Peyer's patch (tissue), 4 donors: ENCODE data around the gene MET.

Experiments
- CTCF ChIP-seq, 6 experiments: fragments of 450-650 bp in 4 of 6; fragments of 200-600 bp in 2 of 6; sonication (generic) in 1 of 6; IDR thresholded peaks; one replicate each; pipeline ENCODE4 v1.5.1; 2017 to 2019; ENCODE audit warnings: antibody characterized with exemption in 6 of 6, mild to moderate bottlenecking in 3 of 6, moderate library complexity in 1 of 6
- POLR2A ChIP-seq, 2 donors: fragments of 450-650 bp; IDR thresholded peaks; one replicate each; pipeline ENCODE4 v1.5.1; 2017; ENCODE audit warnings: antibody characterized with exemption in 2 of 2, mild to moderate bottlenecking in 2 of 2, moderate library complexity in 2 of 2

GRCh38 chr7:116788572-116789197, 116.7 kb downstream of the MET start:
- TF ChIP-seq CTCF (IDR thresholded peaks at IDR 0.05), result no peak
- TF ChIP-seq POLR2A (IDR thresholded peaks at IDR 0.05), result no peak
